Right ventricle myocardium inferior (tissue), 1 donor: ENCODE measurements around the gene PNRC2. TPM values are rescaled to one million over a fixed set of nuclear protein-coding genes. Genes with fewer than 3 reads are reported as not detected.

Source experiments
- ATAC-seq: fragments of 200-7000 bp; cut with Tn5 transposase; one replicate; pipeline ENCODE4 v1.9.1; 2020; ENCODE audit warnings: mild to moderate bottlenecking, moderate library complexity
- DNase-seq: peaks from one replicate; pipeline ENCODE4 v3.0.0; 2021; ENCODE audit errors: missing footprints
- intact Hi-C: fragments of 100-400 bp; cut with DNase I; formaldehyde crosslinking; loops from one replicate; pipeline ENCODE4 v1.11.0; 2022
- long read RNA-seq: library from polyadenylated mRNA; unstranded; transcript quantifications from one replicate; pipeline ENCODE4 v2.0.0, GENCODE V29; 2021
- total RNA-seq: library from RNA; stranded (reverse); fragmentation: NEBNext Ultra II Directional; extraction: Animal tissue kit (Norgen Biotek cat#: 25700); gene quantifications from one replicate; pipeline ENCODE4 v1.2.1, GENCODE V29; 2021
- donor health status: DM: no; HTN: yes; CAD: no; lungs with severe emphysema.

Gene PNRC2, protein sequence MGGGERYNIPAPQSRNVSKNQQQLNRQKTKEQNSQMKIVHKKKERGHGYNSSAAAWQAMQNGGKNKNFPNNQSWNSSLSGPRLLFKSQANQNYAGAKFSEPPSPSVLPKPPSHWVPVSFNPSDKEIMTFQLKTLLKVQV
- total RNA-seq, result 85.8 TPM
- long read RNA-seq, transcript PNRC2-201 (3 exons, 2,416 nt), result major isoform, 43 of 46 reads
- long read RNA-seq, partial matches to known transcripts, result 0 of 46 reads
- long read RNA-seq, other reads (novel, unspliced or antisense), result 1 of 46 reads

GRCh38 chr1:23959461-23960290 is at the start of gene PNRC2:
TSS of gene PNRC2 (plus strand) at chr1:23959828. CDS start at chr1:23961458, 1,630 bp downstream.
- peak; percentile 97 for ATAC-seq
- intact Hi-C loops, result loop anchor here (1.0 to 5.0 kb wide), 3 partner anchors 39 to 153 kb away; partner anchors contain the start of gene MYOM3
- DNase-seq, result peak; percentile 99

- DNase-seq (no peak), ATAC-seq (no peak)
- intact Hi-C loops, result loop anchor here (10.0 kb wide), 1 partner anchor 355 kb away; the partner anchor contains the start of gene ID3
Measured at GRCh38 chr1:23910144-23910543, 49.5 kb upstream of the PNRC2 start.

DNA sequence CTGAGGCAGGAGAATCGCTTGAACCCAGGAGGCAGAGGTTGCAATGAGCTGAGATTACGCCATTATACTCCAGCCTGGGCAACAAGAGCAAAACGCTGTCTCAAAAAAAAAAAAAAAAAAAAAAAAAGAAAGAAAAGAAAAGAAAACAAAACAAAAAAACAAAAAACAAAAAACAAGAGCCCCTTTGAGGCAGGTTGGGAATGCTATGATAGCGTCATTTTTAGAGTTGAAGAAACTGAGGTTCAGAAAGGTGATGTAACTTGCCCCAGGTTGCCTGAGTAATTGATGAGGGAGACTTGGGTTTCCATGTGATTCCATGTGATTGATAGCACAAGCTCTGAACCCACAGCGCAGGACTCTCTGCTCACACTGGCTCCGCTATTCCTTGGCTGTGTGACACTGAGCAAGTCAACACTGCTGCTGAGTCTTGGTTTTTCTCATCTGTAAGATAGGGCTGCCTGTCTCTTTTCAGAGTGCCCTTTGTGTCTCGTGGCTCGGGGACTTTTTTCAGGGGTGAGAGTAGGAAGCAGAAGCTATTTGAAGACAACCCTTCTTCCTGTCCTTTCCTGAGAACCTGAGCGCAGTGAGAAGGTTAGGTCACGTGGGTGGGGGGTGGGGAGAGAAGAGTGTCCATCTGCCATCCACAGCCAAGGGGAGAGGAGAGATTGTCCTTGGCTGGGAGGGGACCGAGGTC is 48.9 kb upstream of the PNRC2 start:
- ATAC-seq (no peak), DNase-seq (no peak)
- intact Hi-C loops, result loop anchor here (10.0 kb wide), 1 partner anchor 356 kb away; the partner anchor contains the start of gene ID3

GRCh38 chr1:23911921-23912320 is 47.7 kb upstream of the PNRC2 start:
- intact Hi-C loops, result loop anchor here (10.0 kb wide), 1 partner anchor 357 kb away; the partner anchor contains the start of gene ID3
- ATAC-seq (no peak), DNase-seq (no peak)

DNA sequence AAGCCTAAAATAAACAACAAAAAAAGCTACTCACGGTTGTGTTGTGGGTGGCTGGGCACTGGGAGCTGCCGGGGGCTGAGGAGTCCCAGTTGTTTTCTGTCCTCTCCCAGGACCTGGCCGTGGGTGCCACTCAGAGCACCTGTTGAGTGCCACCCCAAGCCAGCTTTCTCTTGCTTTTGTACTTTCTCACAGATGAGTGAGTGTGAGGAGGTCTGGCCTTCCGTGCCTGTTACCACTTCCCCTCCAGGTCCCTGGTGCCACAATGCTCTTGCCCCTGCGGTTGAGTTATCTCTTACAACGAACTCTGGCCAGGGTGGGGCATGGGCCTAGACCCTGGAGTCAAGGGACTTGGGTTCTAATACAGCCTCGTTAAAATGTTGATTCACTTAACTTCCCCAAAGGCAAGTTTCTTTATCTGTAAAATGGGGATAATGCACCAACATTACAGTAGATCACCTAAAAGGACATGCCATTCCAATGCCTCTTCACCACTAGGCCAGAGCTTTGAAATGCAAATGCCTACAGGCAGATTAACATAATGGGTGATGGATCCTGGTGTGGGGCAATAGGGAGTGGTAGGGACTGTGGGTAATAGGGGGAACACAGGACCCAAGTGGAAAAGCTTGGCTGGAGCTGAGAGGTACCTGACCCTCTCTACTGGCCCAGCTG is 46.3 kb upstream of the PNRC2 start, which contains the start of gene CNR2:
Gene CNR2 (minus strand): TSS at position 151 of the 669 bp plus-strand sequence. CDS start 37,745 bp downstream, outside the sequence.
- DNase-seq, result no peak
- no peak for ATAC-seq
- intact Hi-C loops, result loop anchor here (10.0 kb wide), 1 partner anchor 359 kb away; the partner anchor contains the start of gene ID3

GRCh38 chr1:23914921-23915320 is 44.7 kb upstream of the PNRC2 start:
- DNase-seq (no peak), ATAC-seq (no peak)
- intact Hi-C loops, result loop anchor here (5.0 to 10.0 kb wide), 2 partner anchors 103 to 360 kb away; partner anchors contain the start of gene ID3

DNA sequence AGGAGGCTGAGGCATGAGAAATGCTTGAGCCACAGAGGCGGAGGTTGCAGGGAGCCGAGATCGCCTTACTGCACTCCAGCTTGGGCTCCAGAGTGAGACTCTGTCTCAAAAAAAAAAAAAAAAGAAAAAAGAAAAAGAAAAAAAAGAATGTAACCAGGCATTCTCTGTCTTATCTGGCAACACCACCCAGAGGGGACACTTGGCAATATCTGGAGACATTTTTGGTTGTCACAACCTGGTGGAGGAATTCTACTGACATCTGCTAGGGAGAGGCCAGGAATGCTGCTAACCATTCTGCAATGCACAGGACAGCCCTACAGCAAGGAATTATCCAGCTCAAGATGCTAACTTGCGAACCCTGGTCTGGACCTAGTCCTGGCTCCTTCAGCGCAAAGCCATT is 44.2 kb upstream of the PNRC2 start:
- ATAC-seq, result no peak
- intact Hi-C loops, result loop anchor here (5.0 to 10.0 kb wide), 2 partner anchors 103 to 361 kb away; partner anchors contain the start of gene ID3

DNA sequence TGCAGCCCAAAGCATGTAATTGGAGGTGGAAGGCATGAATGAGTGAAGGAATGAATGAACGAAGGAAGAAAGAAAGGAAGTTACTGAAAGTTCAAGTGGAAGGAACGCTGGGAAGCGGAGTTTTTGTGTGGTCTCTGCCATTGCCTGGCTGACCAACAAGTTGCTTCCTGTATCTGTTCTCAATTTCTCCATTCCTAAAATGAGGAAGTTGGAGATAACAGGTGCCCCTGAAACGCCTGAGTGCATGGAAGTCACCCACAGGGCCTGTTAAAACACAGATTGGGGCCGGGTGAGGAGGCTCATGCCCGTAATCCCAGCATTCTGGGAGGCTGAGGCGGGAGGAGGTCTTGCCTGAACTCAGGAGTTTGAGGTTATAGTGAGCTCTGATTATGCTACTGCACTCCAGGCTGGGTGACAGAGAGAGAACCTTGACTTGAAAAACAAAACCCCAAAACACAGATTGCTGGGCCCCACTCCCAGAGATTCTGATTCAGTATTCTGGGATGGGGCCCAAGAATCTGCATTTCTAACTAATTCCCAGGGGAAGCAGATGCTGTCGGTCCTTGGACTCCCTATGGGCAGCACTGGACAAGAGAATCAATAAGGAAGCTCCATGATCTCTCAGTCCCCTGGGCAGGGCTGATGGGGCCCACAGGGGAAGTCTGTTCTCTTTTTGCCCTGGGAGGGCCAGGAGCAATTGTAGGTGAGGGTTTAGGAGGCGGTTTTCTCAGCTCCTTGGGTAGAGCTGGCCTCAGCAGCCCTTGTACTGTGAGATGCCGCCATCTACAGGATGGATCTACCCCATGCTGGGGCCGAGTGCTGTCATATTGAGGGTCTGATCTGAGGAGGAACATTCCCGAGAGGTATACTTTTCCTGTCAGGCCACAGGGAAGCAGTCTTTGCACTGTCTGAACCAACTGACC is 43.2 kb upstream of the PNRC2 start:
- ATAC-seq (peak; percentile 79), DNase-seq (no peak)
- intact Hi-C loops, result loop anchor here (5.0 to 10.0 kb wide), 2 partner anchors 104 to 362 kb away; partner anchors contain the start of gene ID3

More for the DNA sequence above, 44.2 kb upstream of the PNRC2 start:
- DNase-seq, result no peak

DNA sequence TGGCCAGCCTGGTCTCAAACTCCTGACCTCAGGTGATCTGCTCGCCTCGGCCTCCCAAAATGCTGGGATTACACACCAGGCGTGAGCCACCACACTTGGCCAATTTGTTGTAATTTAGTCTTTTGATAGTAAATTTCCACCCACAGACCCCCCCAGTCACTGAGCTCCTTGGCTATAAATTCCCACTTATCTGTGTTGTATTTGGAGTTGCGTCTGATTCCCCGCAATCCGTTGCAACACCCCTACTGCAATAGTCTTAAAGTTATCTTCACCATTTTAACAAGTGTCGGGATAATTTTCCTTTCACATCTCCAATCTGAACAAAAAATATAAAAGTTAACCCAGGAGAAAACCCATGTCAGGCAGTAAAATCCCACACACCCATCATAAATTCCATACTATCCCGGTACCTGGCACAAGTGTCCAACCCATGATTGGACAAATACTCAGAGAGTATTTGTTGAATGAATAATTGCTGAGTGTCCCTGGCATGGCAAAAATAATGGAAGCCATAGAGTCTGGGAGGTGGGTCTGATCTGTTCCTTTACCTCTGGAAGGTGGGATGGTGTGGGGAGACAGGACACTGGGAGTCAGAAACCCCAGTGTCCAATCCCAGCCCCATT is 37.2 kb upstream of the PNRC2 start:
- ATAC-seq (no peak), DNase-seq (no peak)
- intact Hi-C loops, result no loop called here

GRCh38 chr1:23923592-23924499 is 35.8 kb upstream of the PNRC2 start:
- intact Hi-C loops, result no loop called here
- ATAC-seq (no peak), DNase-seq (no peak)

- intact Hi-C loops, result no loop called here
- DNase-seq (no peak), ATAC-seq (no peak)
Measured at GRCh38 chr1:23924601-23925000, 35.0 kb upstream of the PNRC2 start.

DNA sequence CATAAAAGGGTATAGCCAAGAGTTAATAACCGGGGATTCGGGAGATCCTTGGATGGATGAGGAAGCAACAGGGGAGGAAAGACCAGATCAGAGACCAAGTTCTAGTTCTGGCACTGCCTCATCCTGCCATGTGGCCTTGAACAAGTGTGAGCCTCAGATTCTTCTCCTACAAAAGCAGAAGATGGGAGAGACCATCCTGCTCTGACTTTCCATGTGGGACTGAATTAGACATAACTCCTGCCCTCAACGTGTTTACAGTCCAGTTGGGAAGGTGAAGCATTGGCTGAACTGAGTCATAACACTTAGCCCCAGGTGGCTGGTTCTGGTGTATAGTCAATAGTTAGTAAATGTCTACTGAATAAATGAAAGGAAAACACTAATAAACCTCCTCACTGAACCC is 34.3 kb upstream of the PNRC2 start:
- ATAC-seq (no peak), DNase-seq (no peak)
- intact Hi-C loops, result no loop called here

DNA sequence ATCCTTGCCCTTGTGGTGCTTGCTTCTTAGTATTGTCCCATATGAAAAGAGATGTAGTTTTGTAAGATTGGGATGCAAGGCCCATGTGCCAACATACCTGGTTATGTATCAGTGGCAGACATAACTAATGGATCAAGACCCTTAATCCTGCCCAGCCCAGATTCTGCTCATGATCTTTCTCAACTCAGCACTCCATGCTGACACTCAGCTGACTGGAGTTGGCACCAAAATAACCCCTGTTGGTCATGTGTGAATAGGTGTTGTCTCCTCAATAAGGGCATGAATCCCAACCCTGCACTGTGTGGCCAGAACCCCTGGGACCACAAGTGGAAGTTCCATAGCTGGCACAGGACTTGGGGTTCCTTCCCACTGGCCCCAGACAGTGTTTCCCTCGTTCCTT is 32.5 kb upstream of the PNRC2 start:
- intact Hi-C loops, result no loop called here
- DNase-seq (no peak), ATAC-seq (no peak)

GRCh38 chr1:23928789-23929188 is 30.8 kb upstream of the PNRC2 start:
- DNase-seq, result no peak
- intact Hi-C loops, result no loop called here
- no peak for ATAC-seq

DNA sequence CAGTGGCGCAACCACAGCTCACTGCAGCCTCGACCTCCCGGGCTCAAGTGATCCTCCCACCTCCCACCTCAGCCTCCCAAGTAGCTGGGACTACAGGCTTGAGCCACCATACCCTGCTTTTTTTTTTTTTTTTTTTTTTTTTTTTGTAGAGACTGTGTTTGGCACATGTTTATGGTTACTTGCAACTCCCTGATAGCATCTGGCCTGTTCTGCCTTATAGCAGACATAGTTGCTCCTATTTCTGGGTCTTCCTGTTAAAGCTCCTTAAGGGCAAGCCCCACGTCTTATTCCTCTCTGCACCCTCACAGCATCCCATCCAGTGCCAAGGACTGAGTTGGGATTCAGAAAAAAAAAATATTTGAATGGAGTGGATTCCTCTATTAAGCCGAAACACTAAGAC is 29.4 kb upstream of the PNRC2 start:
- ATAC-seq (no peak), DNase-seq (no peak)
- intact Hi-C loops, result no loop called here
